Measurements from ENCODE around the gene TMEM8B. TPM values are rescaled to one million over a fixed set of nuclear protein-coding genes. Genes with fewer than 3 reads are reported as not detected.

The TMEM8B gene
- total RNA-seq, 1 experiment from 2014 or later = 7.2 TPM

GRCh38 chr9:35834260-35835215 lies 5.5 kb downstream of the TMEM8B start:
- peaks cover 3 to 17% of the 10 kb centered on the region in 2 experiments; a peak in 3 of 4 replicates for H3K4me1 ChIP-seq (ENCODE audit: control insufficient read depth in 1 of 2, insufficient read depth in 2 of 2, low read length in 2 of 2)
- no peaks in the 10 kb centered on the region for H3K79me2 ChIP-seq (ENCODE audit: insufficient read depth, low read length)
- no peak overlapping the region for H3K27ac ChIP-seq (ENCODE audit: low read depth, low read length)
- CTCF ChIA-PET = interaction anchor here (0.8 to 2.4 kb wide), 8 partner anchors 10 to 68 kb away, joined by 3 to 12 read pairs (median 4); no protein-coding TSS in a partner anchor
- no peak for TF ChIP-seq POLR2AphosphoS5 (IDR thresholded peaks at IDR 0.05; ENCODE audit: low read depth, low read length)
- no peak for TF ChIP-seq RAD21 (IDR thresholded peaks at IDR 0.05; ENCODE audit: low read depth)
- no peak for TF ChIP-seq ZFX (IDR thresholded peaks at IDR 0.05)
- TF ChIP-seq SP1 (IDR thresholded peaks at IDR 0.05; ENCODE audit: low read depth) = no peak
- no peak for TF ChIP-seq EZH2 (IDR thresholded peaks at IDR 0.05)
- no peak for TF ChIP-seq CTCF (IDR thresholded peaks at IDR 0.05 in 2 of 3, conservative IDR thresholded peaks at IDR 0.05 in 1 of 3; ENCODE audit: borderline replicate concordance in 1 of 3, insufficient read depth in 1 of 3, low read depth in 2 of 3, low read length in 2 of 3)
- no peak for TF ChIP-seq TCF7L2 (IDR thresholded peaks at IDR 0.05; ENCODE audit: borderline replicate concordance, extremely low read depth, insufficient read depth, insufficient read length)
- TF ChIP-seq EGR1 (IDR thresholded peaks at IDR 0.05; ENCODE audit: low read depth) = no peak
- BruUV-seq (replicated peaks) = no TSS peak
- H3K9ac ChIP-seq (ENCODE audit: low read length) = no peak overlapping the region
- no peak overlapping the region for H3K4me2 ChIP-seq (ENCODE audit: low read length)
- ATAC-seq (no peak), DNase-seq (ENCODE audit: low read depth, low spot score) (no peak)
- H3K9me2 ChIP-seq (ENCODE audit: insufficient read depth) = no peaks in the 10 kb centered on the region
- H3K27me3 ChIP-seq (ENCODE audit: insufficient read depth, low read length) = no peaks in the 10 kb centered on the region
- no peak overlapping the region for H2AFZ ChIP-seq (ENCODE audit: low read depth, low read length, poor library complexity, severe bottlenecking)
- POLR2A ChIA-PET = no interaction called here
- H3K4me3 ChIP-seq (replicated peaks in 1 of 2; ENCODE audit: low read depth in 1 of 2, low read length in 2 of 2) = no peak overlapping the region
- intact Hi-C loops (cut with micrococcal nuclease) = loop anchor here (2.0 kb wide), 2 partner anchors 44 to 70 kb away; partner anchors contain the start of gene NPR2
- RAD21 ChIA-PET (ENCODE audit: low non-redundant PET in 1 of 2, low total read pairs in 2 of 2, uncharacterized antibody in 2 of 2, unreplicated experiment in 2 of 2) = no interaction called here
- no peaks in the 10 kb centered on the region for H4K20me1 ChIP-seq (ENCODE audit: insufficient read depth)
- H3K9me3 ChIP-seq (ENCODE audit: control insufficient read depth in 1 of 2, insufficient read depth in 1 of 2, low read depth in 1 of 2, low read length in 2 of 2) = no peaks in the 10 kb centered on the region
- no peaks in the 10 kb centered on the region for H3K36me3 ChIP-seq (ENCODE audit: control insufficient read depth in 1 of 2, insufficient read depth in 2 of 2, low read length in 2 of 2)
